ENCODE measurements around the gene TRPV6. TPM values are rescaled to one million over a fixed set of nuclear protein-coding genes. Genes with fewer than 3 reads are reported as not detected.

TRPV6 gene
- total RNA-seq, 1 experiment from 2014 or later: 1.7 TPM

DNA sequence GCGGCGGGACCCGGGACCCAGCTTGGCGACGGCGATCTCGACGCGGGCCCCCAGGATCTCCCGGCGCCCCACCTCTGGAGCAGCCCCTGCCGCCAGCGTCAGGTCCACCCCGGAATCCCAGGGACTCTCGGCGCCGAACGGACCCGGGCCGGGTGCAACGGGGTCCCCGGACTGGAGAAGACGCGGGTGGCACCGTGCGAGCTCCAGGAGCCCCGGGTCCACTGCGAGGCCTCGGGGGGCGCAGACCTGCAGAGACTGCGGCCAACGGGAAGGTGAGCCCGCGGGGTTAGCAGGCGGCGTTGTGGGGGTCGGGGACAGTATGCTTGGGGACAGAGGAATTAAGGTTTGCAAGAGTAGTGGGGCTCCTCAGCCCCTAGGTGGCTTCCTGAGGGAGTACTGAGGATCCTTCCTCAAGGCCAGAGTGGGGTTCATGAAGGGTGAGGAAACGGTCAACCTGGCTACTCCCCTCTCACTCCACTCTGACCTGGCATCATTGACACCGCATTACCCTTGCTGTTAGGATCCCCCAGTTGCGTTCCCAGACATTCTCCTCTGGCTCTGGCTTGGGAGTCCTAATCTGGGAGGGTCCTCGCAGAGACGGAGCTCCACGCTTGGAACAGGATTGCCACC lies 30.3 kb downstream of the TRPV6 start:
- no peaks in the 10 kb centered on the region for H3K27me3 ChIP-seq (ENCODE audit: insufficient read depth, low read length)
- no peaks in the 10 kb centered on the region for H3K9me3 ChIP-seq (ENCODE audit: control insufficient read depth in 1 of 2, insufficient read depth in 1 of 2, low read depth in 1 of 2, low read length in 2 of 2)
- CTCF ChIA-PET: interaction anchor here (0.6 to 1.7 kb wide), 6 partner anchors 11 to 223 kb away, joined by 3 to 7 read pairs (median 3); no protein-coding TSS in a partner anchor
- H3K9me2 ChIP-seq (ENCODE audit: insufficient read depth): no peaks in the 10 kb centered on the region
- H3K9ac ChIP-seq (ENCODE audit: low read length): peak overlapping the region; percentile 54
- POLR2A ChIA-PET: no interaction called here
- ATAC-seq (peak; percentile 7), DNase-seq (ENCODE audit: low read depth, low spot score) (no peak)
- H3K4me2 ChIP-seq (ENCODE audit: low read length): peak overlapping the region; percentile 90
- peak overlapping the region; percentile 76 for H3K4me3 ChIP-seq (replicated peaks in 1 of 2; ENCODE audit: low read depth in 1 of 2, low read length in 2 of 2)
- RAD21 ChIA-PET (ENCODE audit: low non-redundant PET in 1 of 2, low total read pairs in 2 of 2, uncharacterized antibody in 2 of 2, unreplicated experiment in 2 of 2): no interaction called here
- no peaks in the 10 kb centered on the region for H3K79me2 ChIP-seq (ENCODE audit: insufficient read depth, low read length)
- H2AFZ ChIP-seq (ENCODE audit: low read depth, low read length, poor library complexity, severe bottlenecking): no peak overlapping the region
- H3K36me3 ChIP-seq (ENCODE audit: control insufficient read depth in 1 of 2, insufficient read depth in 2 of 2, low read length in 2 of 2): no peaks in the 10 kb centered on the region
- BruUV-seq (replicated peaks): no TSS peak
- intact Hi-C loops (cut with micrococcal nuclease): loop anchor here (10.0 kb wide), 1 partner anchor 360 kb away; no protein-coding TSS in a partner anchor
- peaks cover 13 to 21% of the 10 kb centered on the region in 2 experiments for H3K4me1 ChIP-seq (ENCODE audit: control insufficient read depth in 1 of 2, insufficient read depth in 2 of 2, low read length in 2 of 2)
- no peaks in the 10 kb centered on the region for H4K20me1 ChIP-seq (ENCODE audit: insufficient read depth)
- H3K27ac ChIP-seq (ENCODE audit: low read depth, low read length): no peak overlapping the region; the same call in 1 of the 2 replicates
- TF ChIP-seq ZFX (IDR thresholded peaks at IDR 0.05): 0 out of 2 replicates have a peak, but pooled peaks have one; percentile 15
- no peak for TF ChIP-seq SRF (IDR thresholded peaks at IDR 0.05; ENCODE audit: low read depth)
- TF ChIP-seq MAX (IDR thresholded peaks at IDR 0.05): no peak
- TF ChIP-seq, protein P1, sequence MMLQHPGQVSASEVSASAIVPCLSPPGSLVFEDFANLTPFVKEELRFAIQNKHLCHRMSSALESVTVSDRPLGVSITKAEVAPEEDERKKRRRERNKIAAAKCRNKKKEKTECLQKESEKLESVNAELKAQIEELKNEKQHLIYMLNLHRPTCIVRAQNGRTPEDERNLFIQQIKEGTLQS (IDR thresholded peaks at IDR 0.05): no peak
- TF ChIP-seq SIN3A (IDR thresholded peaks at IDR 0.05; ENCODE audit: low read depth): no peak
- no peak for TF ChIP-seq TCF7L2 (IDR thresholded peaks at IDR 0.05; ENCODE audit: borderline replicate concordance, extremely low read depth, insufficient read depth, insufficient read length)
- no peak for TF ChIP-seq POLR2A (IDR thresholded peaks at IDR 0.05; ENCODE audit: borderline replicate concordance, extremely low read depth, insufficient read depth, insufficient read length)

DNA sequence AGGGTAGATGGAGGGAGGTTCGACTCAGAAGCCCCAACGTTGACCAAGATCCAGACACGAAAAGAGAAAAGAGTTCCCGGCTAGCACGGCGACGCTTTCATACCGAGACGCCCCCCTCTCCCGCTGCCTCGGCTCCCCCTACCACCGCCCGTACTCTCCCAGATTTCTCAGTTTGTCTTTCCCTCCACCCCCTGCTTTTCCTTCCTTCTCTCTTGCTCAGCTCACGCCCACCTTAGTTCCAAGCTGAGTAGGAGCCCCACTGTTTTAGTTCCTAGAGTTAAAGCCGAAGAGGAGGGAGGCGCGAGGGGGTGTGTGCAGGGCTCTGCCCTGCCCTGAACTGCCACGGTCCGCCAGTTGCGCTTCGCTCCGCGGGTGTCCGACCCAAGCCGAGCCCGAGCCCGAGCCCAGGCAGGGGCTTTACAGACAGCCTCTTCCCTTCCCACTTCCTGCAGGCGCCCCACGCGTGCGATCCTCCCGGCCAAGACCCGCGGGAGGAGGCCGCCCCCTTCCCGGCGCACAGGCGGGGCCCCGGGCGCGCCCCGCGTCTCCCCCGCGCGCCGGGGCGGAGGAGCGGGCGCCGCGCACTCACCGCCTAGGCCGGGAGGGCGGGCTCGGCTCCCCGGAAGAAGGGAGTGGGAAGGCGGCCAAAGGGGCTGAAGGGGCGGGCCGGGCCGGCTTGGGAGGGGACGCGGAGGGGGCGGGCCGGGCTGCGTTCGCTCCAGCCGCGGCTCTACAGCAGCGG lies 31.0 kb downstream of the TRPV6 start, which contains the start of gene EPHB6:
EPHB6 (plus strand) TSS at position 705 of the 742 bp plus-strand sequence. CDS start 8,152 bp downstream, outside the sequence.
- intact Hi-C loops (cut with micrococcal nuclease): loop anchor here (1.0 to 10.0 kb wide), 3 partner anchors 12 to 360 kb away; no protein-coding TSS in a partner anchor
- ChIA-PET CTCF (interaction anchor here (0.6 to 1.7 kb wide), 11 partner anchors 11 to 361 kb away, joined by 3 to 12 read pairs (median 3); no protein-coding TSS in a partner anchor), POLR2A (no interaction called here), RAD21 (ENCODE audit: low non-redundant PET in 1 of 2, low total read pairs in 2 of 2, uncharacterized antibody in 2 of 2, unreplicated experiment in 2 of 2) (interaction anchor here in 1 of 2 experiments (1.0 kb wide), 1 partner anchor 12 kb away, joined by 3 read pairs; no protein-coding TSS in a partner anchor)
- ATAC-seq (peak; percentile 80), DNase-seq (ENCODE audit: low read depth, low spot score) (no peak)
- no peaks in the 10 kb centered on the region for H3K9me2 ChIP-seq (ENCODE audit: insufficient read depth)
- H3K9ac ChIP-seq (ENCODE audit: low read length): peak within 1 kb of the TSS; percentile 54
- H3K36me3 ChIP-seq (ENCODE audit: control insufficient read depth in 1 of 2, insufficient read depth in 2 of 2, low read length in 2 of 2): no peaks in the 10 kb centered on the region
- peak within 1 kb of the TSS; percentile 90 for H3K4me2 ChIP-seq (ENCODE audit: low read length)
- peaks cover 10 to 17% of the 10 kb centered on the region in 2 experiments for H3K4me1 ChIP-seq (ENCODE audit: control insufficient read depth in 1 of 2, insufficient read depth in 2 of 2, low read length in 2 of 2)
- peak; percentile 58; the same call in 1 of the 2 replicates for TF ChIP-seq POLR2AphosphoS5 (IDR thresholded peaks at IDR 0.05; ENCODE audit: low read depth, low read length)
- no peak for TF ChIP-seq SIN3A (IDR thresholded peaks at IDR 0.05; ENCODE audit: low read depth)
- no peak for TF ChIP-seq TCF7L2 (IDR thresholded peaks at IDR 0.05; ENCODE audit: borderline replicate concordance, extremely low read depth, insufficient read depth, insufficient read length)
- TF ChIP-seq ZFX (IDR thresholded peaks at IDR 0.05): peak; percentile 55
- no peak for TF ChIP-seq EZH2 (IDR thresholded peaks at IDR 0.05)
- H3K4me3 ChIP-seq (replicated peaks in 1 of 2; ENCODE audit: low read depth in 1 of 2, low read length in 2 of 2): peak within 1 kb of the TSS; percentile 76
- no peaks in the 10 kb centered on the region for H3K79me2 ChIP-seq (ENCODE audit: insufficient read depth, low read length)
- H3K27ac ChIP-seq (ENCODE audit: low read depth, low read length): peak within 1 kb of the TSS; percentile 68
- no peaks in the 10 kb centered on the region for H3K9me3 ChIP-seq (ENCODE audit: control insufficient read depth in 1 of 2, insufficient read depth in 1 of 2, low read depth in 1 of 2, low read length in 2 of 2)
- BruUV-seq (replicated peaks): no TSS peak
- H4K20me1 ChIP-seq (ENCODE audit: insufficient read depth): no peaks in the 10 kb centered on the region
- no peaks in the 10 kb centered on the region for H3K27me3 ChIP-seq (ENCODE audit: insufficient read depth, low read length)
- H2AFZ ChIP-seq (ENCODE audit: low read depth, low read length, poor library complexity, severe bottlenecking): peak within 1 kb of the TSS; percentile 66
